ENCODE data around the gene CLCN3. TPM values are rescaled to one million over a fixed set of nuclear protein-coding genes. Genes with fewer than 3 reads are reported as not detected.

CLCN3 gene
- total and polyA plus RNA-seq, 12 donors: 11.9 to 106 (median 61.5) TPM

- TF ChIP-seq CTCF (IDR thresholded peaks at IDR 0.05) (no peak), POLR2A (IDR thresholded peaks at IDR 0.05) (no peak)
- intact Hi-C loops (cut with DNase I): no loop called here
- H3K4me3 ChIP-seq: no peak overlapping the region
- no peak for DNase-seq
- no peaks in the 10 kb centered on the region for H3K27me3 ChIP-seq
- H3K9me3 ChIP-seq (replicated peaks in 1 of 3): no peaks in the 10 kb centered on the region
- peaks cover 0 to 6% of the 10 kb centered on the region in 2 donors for H3K36me3 ChIP-seq (replicated peaks in 1 of 2)
- no peaks in the 10 kb centered on the region for H3K4me1 ChIP-seq (replicated peaks in 1 of 2)
- no peak overlapping the region for H3K27ac ChIP-seq
- WGBS, 4 donors: 86 to 94% (median 91%) methylated on average over 4 of the region's 4 CpGs
Observed at GRCh38 chr4:169682372-169683047, 62.1 kb downstream of the CLCN3 start.

GRCh38 chr4:169689681-169690080, 69.3 kb downstream of the CLCN3 start:
- intact Hi-C loops (cut with DNase I): no loop called here
- Histone ChIP-seq H3K9me3 (replicated peaks in 1 of 3) (no peaks in the 10 kb centered on the region), H3K4me1 (replicated peaks in 1 of 2) (no peaks in the 10 kb centered on the region), H3K27ac (no peak overlapping the region), H3K4me3 (no peak overlapping the region), H3K36me3 (replicated peaks in 1 of 2) (no peaks in the 10 kb centered on the region), H3K27me3 (no peaks in the 10 kb centered on the region)
- WGBS, 4 donors: 95 to 97% (median 95%) methylated on average over 1 of the region's 1 CpG
- no peak for TF ChIP-seq CTCF (IDR thresholded peaks at IDR 0.05)
- no peak for TF ChIP-seq POLR2A (IDR thresholded peaks at IDR 0.05)
- no peak for DNase-seq

DNA sequence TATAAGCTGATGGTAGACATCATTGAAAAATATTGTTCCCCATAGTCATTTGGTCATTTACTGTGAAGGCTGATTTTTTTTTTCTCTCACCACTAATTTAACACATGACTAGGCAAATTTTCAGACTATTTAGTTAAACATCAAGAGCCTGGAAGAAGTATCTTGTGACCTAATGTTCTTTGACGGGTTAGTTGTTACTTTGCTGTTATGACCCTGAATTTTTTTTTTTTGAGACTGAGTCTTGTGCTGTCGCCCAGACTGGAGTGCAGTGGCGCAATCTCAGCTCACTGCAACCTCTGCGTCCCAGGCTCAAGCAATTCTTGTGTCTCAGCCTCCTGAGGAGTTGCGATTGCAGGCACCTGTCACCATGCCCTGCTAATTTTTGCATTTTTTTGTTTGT, 70.4 kb downstream of the CLCN3 start:
- no peaks in the 10 kb centered on the region for H3K4me1 ChIP-seq (replicated peaks in 1 of 2)
- no peaks in the 10 kb centered on the region for H3K27me3 ChIP-seq
- 68 to 80% (median 76%) methylated on average over 5 of the region's 5 CpGs for WGBS, 4 donors
- H3K27ac ChIP-seq: no peak overlapping the region
- TF ChIP-seq POLR2A (IDR thresholded peaks at IDR 0.05): no peak
- TF ChIP-seq CTCF (IDR thresholded peaks at IDR 0.05): no peak
- H3K9me3 ChIP-seq (replicated peaks in 1 of 3): no peaks in the 10 kb centered on the region
- intact Hi-C loops (cut with DNase I): no loop called here
- no peak overlapping the region for H3K4me3 ChIP-seq
- peak in 2 of 7 donors; percentile 28 to 47 for DNase-seq
- H3K36me3 ChIP-seq (replicated peaks in 1 of 2): no peaks in the 10 kb centered on the region

DNA sequence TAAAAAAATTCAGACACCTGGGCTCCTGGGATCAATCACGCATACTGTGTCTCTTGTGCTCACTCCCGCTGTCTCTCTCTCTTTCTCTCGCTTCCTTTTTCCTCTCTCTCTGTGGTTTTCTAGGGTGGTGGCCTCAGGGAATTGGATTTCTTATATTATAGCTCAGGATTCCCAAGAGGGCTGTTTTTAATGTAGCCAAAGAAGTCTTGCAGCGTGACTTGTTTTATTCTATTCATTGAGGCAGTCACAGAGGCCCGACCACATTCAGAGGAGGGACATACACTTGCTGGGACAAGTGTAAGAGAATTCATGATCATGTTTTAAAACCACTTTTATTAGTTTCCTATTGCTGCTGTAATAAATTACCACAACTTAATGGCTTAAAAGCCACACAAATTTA, 78.0 kb downstream of the CLCN3 start:
- Histone ChIP-seq H3K9me3 (replicated peaks in 1 of 3) (no peaks in the 10 kb centered on the region), H3K36me3 (replicated peaks in 1 of 2) (peaks cover 0 to 23% of the 10 kb centered on the region in 2 donors), H3K27me3 (no peaks in the 10 kb centered on the region), H3K4me3 (no peak overlapping the region), H3K27ac (no peak overlapping the region), H3K4me1 (replicated peaks in 1 of 2) (no peaks in the 10 kb centered on the region)
- 93 to 98% (median 95%) methylated on average over 5 of the region's 5 CpGs for WGBS, 4 donors
- intact Hi-C loops (cut with DNase I): no loop called here
- TF ChIP-seq POLR2A (IDR thresholded peaks at IDR 0.05) (no peak), CTCF (IDR thresholded peaks at IDR 0.05) (no peak)
- no peak for DNase-seq
